ENCODE measurements around the gene PDPK1.

Gene PDPK1

DNA sequence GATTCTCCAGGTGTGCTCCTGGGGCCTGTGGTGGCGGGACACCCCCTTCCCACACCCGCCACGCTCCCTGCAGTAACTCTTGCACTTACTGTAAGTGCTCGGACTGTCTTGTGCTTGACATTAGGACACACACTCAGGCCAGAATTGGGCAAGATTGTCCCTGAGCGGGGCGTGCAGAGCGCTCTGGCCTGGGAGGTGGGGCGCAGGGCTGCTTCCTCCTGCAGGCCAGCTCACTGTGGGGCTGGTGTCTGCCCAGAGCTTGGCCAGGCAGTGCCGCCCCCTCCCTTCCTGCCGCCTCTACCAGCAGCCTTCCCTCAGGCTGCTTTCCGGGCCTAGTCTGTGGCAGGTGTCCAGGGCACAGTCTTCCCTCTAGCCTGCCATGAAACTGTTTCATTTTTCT lies 30.2 kb upstream of the PDPK1 start:
- no peak for DNase-seq

DNA sequence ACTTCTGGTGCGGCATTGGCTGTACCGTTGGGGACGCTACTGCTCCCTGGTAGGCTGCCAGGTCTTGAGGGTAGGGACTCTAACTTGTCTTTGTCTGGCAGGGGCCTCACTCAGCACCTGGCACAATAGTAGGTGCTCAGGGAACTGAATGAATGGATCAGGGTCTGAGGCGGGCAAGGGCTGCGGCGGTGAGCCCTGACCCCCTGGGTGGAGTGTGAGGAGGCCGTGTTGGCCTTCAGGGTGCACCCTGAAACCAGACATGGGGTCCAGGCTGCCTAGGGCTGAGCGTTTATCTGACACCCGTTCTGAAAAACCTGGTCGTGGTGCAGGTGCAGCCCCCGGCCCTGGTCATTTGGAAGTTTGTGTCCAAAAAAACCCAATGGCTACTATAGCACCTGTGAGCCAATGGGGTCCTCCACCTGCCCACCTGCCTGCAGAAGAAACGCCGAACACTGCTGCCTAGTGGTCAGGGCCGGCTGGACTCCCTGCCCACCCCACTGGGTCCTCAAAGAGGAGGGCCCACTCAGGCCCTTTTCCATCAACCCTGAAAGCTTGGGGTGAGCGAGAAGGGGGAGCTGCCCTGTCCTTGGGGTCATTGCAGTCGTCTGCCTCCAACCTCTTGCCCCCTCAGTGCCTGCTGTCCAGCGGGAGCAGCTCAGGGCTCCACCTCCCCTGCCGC lies 29.0 kb upstream of the PDPK1 start:
- DNase-seq: no peak

DNA sequence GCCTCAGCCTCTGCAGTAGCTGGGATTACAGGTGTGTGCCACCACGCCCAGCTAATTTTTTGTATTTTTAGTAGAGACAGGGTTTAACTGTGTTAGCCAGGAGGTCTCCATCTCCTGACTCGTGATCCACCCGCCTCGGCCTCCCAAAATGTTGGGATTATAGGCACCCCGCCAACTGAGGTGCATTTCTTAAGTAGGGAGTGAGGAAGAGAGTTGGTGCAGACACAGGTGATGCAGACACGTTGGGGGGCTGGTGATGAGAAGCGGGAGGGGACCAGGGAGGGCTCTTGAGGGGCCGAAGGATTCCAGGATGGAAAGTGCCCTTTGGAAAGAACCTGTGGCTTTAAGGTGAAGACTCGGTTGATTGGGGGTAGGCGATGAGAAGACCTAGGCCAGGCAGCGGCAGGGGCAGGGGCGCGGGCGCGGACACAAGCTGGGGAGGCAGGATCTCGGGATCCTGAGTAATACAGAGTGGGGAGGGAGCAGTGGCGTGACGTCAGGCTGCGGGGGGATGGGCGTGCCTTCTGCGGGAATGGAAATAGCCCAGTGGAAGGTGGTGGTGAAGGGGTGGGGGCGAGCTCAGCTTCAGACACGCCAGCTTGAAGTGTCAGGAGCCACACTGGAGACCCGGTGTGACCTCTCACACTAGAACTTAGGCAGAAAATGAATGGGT lies 26.6 kb upstream of the PDPK1 start:
- no peak for DNase-seq

DNA sequence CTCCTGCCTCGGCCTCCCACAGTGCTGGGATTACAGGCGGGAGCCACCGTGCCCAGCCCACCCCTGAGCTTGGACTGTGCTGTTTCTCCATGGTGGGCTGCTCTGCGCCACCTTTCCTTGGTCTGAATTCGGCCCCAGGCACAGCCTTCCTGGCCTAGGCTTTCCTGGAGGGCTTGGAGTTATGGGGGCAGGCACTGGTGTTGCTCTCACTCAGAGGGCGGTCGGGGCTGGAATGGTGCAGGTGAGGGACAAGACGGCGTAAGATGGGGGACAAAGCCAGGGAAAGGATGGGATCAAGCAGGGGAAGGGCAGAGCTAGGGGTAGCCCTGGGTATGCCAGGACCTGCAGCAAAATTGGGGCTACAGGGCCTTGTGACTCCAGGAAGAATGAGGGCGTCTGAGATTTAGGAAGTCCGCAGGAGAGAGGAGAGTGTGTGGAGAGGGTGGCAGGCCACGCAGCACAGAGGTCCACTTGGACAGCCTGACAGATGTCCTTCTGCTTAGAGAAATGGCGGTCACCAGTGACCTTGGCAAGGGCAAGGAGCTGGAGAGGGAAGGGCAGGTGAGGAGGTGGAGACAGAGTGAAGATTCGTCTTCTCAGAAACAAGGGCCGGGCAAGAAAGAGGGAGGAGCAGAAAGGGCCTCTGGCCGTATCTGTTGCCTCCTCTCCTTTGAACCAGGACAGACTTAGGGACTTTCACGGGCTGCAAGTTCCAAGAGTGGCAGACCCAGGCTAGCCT lies 25.7 kb upstream of the PDPK1 start:
- no peak for DNase-seq

DNA sequence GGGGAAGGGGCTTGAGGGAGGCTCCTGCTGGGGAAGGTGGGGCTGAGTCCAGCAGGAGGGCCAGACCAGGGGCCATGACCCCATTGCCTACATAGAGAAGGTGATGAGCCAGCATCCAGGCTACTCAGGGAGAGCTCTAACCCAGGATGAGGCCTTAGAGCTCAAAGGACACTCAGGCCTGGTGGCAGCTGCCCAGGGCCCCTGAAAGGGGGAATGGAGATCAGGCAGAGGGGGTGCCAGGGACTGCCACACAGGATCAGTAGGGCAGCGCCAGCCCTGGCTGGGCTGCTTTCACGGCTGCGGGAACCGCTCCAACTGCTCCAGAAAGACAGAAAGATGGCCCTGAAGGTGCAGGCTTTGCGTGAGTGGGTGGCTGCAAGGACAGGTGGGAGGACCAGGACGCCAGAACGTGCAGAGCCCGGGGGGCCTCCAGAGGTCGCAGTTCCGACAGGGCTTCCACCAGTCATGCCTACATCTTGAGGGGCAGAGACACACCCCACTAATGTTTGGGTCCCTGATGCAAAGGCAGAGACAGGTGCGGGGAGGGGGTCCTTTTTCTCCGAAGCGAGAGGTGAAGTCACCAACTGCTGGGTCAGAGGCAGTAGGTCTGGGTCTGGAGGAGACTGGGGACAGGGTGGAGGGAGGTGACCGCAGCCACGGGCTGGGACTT lies 25.0 kb upstream of the PDPK1 start:
- DNase-seq: no peak

DNA sequence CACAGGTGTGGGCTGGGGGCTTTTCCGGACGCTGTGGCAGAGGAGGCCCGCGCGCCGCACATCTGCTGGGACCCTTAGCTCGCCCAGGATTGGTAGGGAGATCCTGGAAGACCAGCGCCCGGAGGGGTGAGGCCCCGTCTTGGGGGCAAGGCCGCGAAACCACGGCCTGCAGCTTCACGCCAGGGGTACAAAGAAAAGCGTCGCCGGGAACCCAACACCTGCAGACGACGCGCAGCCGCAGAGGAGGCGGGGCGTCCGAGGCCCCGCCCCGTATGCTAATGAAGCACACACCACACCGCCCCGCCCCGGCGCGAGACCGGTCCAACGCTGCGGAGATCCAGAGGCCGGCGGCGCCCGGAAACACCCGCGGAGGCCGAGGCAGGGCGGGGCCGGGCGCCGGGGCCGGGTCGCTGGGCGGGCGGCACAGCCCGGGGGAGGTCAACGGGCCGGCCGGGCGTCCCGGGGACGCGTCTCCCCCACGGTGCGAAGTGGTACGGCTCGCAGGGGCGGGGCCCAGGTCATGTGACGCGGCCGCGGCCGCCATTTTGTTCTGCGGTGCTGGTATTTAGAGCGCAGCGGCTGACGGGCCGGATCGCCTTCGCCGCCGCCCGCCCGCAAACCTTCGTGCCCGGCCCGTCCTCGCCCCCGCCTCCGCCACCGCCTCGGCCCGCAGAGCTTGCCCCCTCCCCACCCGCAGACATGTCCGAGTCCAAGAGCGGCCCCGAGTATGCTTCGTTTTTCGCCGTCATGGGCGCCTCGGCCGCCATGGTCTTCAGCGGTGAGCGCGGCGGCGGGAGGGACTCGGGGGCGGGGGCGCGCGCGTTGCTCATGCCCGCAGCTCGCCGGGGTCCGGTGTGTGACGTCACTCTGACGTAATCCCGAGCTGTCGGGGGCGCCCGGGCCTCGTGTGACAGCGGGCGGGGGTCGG lies 24.2 kb upstream of the PDPK1 start, which contains the start of gene ATP6V0C:
Gene ATP6V0C, plus strand, starts transcription at position 548 of the 928 bp plus-strand sequence. Its CDS starts 152 bp downstream, at position 700.
- DNase-seq: peak; percentile 85

DNA sequence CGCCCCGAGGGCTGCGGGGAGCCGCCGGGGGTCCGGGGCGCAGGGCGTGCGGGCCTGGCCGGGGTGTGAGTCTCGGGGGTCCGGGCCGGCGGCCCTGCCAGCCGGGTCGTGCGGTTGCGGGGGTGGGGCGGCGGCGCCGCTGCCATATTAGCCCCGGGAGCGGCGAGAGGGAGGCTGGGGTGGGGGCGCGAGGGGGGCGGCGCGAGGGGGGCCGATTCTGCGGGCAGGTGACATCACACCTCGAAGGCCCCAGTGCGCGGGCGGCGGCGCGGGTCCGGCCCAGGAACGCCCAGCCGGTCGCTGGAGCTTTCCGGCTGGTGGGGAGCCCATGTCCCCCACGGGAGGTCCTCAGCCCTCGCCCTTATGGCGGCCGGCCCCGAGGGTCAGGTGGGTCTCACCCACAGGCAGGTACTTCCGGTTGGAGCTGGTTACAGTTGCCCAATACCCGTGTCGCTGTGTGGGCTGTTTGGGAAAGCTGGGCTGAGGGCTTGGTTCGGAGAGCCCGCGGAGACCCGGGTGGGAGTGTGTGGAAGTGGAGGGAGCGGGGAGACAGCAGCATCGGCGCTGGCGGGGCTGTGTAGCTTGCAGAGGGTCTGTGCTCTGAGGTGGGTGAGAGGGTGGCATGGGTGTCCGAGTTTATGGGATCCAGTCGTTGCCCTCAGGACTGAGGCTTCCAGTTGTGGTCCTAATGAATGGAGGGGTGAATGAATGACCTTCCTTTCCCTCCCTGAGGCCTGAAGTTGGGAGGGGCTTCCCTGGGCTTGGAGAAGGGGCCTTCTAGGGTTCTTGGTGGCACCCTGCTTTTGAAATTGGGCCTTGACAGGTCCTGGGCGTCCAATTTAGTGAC lies 23.3 kb upstream of the PDPK1 start:
- no peak for DNase-seq

DNA sequence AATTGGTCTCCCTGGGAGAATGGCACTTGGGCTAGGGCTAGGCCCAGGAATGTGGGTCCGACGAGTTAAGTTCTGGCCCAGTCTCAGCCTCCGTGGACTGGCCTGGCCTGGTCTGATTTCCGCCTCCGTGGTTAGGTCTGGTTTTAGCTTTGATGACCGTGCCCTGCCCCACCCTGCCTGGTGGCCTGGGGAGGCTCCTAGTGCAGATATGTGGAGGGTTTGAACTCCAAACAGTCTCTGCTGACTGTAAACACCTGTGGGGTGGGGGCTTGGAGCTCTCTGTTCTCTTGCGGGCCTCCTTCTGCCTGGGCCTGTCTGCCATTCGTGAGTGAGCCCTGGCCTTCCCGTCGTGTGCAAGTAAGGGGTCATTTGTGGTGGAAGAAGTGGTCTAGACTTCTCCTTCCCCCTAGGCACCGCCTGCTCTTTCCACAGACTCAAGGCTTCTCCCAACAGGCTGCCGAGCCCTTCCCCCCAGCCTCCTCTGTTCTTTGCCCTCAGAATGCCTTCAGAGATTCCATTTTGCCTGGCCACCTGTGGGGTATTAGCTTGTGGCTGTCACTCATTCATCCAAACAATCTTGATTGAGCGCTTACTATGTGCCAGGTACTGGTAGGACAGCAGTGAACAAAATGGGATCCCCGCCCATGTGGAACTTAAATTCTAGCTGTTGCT lies 22.5 kb upstream of the PDPK1 start:
- DNase-seq: no peak

DNA sequence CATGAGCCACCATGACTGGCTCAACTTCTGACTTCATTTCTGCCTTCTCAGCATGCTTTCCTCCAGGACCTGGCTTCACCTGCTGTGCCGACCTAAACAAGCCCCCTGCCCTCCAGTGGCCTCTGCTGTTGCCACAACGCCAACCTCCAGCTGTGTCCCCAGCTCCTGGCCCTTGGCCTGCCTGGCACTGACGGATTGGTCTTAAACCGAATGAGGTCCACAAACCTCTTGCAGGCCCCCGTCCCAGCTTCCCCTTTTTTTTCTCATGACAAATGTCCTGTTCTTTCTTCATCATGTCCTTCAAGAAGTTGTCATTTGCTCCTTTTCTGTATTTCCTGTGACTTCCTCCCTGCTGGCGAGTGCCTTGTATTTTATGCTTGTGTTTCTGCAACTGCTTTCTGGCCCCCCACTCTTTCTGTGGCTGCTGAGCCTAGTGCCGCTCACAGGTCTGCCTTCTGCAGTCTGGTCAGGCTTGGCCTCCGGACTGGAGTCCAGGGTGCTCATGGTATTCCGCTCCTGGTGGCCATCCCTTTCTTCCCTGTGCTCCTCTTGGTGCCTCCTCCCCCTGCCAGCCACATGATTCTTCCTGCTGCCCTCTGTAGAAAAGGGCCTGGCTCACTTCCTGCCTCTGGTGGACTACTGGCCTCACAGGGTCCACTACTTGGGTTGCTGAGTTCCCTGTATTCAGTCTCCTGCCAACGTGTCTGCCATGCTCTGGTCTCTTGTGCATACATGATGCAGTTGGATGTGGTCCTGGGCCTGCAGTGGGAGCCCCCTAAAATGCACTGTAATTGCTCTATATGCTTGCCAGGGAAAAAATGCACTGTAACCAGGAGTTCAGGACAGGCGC lies 21.2 kb upstream of the PDPK1 start:
- DNase-seq: no peak

DNA sequence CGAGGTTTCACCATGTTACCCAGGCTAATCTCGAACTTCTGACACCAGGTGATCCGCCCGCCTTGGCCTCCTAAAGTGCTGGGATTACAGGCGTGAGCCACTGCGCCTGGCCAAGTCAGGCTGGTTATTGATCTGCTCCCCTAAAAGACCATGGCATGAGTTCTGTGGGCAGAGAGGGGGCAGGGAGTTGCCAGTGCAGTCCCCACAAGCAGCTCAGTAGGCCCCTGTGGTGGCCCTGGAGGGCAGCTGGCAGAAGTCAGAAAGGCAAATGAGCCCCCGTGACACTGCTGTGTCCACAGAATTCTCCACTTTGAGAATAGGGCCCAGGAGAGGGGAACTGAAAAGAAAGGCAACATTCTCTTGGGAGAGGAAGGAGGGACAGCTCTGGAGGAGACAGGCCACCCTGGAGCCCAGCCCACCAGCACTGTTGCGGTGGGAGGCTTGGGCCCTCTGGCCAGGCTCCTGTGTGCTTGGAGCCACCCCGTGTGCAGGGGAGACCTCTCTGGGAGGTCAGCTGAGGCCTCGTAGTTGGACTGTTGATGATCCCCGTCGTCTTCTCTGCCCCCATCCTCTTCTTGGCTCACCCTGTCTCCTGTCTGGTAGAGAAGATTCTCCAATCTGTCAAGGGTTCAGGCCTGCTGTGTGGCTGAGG lies 19.7 kb upstream of the PDPK1 start:
- no peak for DNase-seq

DNA sequence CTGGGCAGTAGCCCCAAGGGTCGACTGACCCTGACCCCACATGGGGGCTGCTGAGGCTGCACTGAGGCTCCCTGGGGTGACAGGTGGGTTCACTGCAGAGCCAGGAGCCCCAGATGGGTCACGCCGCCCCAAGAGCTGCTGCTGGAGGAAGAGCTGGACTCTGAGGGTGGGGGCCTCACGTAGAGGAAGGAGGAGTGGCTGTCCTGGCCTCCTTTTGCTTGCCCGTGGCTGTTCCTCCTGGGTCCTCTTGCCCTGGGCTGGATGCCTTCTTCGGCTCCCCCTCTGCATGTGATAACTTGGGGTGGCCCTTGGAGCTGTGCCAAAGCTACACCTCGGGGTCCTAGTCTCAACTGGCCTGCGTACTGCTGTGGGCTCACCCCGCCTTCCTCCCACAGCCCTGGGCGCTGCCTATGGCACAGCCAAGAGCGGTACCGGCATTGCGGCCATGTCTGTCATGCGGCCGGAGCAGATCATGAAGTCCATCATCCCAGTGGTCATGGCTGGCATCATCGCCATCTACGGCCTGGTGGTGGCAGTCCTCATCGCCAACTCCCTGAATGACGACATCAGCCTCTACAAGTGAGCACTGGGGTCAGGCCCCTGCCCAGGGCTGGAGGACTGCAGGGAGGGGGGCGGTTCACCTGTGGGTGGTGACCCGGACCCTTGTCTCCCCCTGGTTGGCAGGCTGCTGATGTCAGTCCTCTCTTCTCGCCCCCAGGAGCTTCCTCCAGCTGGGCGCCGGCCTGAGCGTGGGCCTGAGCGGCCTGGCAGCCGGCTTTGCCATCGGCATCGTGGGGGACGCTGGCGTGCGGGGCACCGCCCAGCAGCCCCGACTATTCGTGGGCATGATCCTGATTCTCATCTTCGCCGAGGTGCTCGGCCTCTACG lies 18.8 kb upstream of the PDPK1 start:
- no peak for DNase-seq

DNA sequence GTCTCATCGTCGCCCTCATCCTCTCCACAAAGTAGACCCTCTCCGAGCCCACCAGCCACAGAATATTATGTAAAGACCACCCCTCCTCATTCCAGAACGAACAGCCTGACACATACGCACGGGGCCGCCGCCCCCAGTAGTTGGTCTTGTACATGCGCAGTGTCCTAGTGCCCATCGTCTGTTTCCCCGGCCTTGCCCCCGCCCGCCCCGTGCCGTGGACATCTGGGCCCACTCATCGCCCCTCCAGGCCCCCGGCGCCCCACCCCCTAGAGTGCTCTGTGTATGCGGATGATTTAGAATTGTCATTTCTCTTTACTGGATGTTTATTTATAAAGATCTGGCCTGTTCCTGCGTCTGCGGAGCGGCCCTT lies 18.1 kb upstream of the PDPK1 start:
- DNase-seq: no peak

DNA sequence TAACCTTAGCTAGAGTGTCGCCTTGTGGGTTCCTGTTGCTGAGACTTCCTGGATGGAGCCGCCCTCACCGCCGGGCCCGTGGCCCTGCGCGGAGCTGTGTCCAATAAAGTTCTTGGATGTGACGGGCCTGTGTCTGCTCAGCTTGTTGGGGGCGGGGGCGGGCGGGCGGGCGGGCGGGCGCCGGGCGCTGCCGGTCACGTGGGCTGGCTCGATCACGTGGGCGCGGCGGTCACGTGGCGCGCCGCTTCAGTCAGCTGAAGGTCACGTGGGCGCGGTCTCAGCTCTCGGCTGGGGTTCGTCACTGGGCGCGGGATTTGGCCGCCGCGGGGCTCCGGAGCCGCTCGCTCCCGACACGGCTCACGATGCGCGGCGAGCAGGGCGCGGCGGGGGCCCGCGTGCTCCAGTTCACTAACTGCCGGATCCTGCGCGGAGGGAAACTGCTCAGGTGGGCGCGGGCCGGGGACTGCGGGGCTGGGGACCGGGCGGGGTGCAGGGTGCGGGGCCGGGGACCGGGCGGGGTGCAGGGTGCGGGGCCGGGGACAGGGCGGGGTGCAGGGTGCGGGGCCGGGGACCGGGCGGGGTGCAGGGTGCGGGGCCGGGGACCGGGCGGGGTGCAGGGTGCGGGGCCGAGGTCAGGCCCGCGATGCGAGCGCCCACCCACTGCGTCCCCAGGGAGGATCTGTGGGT lies 17.6 kb upstream of the PDPK1 start, which contains the start of gene AMDHD2:
Gene AMDHD2, plus strand, starts transcription at position 275 of the 687 bp plus-strand sequence. Its CDS starts 88 bp downstream, at position 363.
- DNase-seq: peak; percentile 82

DNA sequence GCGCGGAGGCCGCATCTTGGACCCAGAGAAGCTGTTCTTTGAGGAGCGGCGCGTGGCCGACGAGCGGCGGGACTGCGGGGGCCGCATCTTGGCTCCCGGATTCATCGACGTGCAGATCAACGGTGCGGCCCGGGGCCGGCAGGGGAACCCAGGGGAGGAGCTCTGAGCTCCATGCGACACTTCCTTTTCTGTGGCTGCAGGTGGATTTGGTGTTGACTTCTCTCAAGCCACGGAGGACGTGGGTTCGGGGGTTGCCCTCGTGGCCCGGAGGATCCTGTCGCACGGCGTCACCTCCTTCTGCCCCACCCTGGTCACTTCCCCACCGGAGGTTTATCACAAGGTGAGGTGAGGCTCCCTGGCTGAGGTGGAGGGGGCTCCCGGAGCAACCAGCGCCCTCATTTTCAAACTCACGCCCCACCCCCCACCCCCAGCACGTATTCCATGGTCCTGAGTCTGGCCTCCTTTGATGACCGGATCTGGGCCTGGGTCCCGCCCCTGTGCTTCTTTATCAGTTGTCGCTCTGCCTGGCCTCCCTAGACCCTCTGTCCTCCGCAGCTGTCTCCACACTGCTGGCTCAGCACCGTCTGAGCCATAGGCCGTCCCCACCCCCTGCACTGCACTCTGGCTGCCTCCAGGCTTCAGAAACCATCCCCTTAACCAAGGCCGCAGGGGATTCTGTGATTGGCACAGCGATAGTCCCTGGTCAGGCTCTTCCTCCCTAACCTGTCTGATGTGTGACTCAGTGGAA lies 16.9 kb upstream of the PDPK1 start:
- DNase-seq: no peak

DNA sequence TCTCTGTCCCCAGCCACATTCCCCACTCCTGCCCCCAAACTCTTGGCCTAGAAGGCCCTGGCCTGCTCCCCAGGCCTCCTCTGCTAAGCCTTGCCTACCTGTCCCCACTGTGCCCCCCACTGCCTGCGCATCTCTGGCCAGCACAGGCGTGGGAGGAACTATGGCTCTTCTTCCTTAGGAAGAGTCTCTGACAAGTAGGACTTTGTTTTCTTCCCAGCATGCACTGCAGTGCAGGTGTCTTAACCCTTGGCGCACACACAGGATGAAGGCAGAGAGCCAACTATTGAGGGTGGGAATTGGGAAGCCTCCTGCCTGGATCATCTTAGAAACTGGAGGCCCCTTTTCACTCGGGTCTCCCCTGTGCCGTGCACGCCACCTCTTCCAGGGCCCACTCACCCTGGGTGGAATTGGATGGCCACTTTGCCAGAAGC lies 14.0 kb upstream of the PDPK1 start:
- no peak for DNase-seq

DNA sequence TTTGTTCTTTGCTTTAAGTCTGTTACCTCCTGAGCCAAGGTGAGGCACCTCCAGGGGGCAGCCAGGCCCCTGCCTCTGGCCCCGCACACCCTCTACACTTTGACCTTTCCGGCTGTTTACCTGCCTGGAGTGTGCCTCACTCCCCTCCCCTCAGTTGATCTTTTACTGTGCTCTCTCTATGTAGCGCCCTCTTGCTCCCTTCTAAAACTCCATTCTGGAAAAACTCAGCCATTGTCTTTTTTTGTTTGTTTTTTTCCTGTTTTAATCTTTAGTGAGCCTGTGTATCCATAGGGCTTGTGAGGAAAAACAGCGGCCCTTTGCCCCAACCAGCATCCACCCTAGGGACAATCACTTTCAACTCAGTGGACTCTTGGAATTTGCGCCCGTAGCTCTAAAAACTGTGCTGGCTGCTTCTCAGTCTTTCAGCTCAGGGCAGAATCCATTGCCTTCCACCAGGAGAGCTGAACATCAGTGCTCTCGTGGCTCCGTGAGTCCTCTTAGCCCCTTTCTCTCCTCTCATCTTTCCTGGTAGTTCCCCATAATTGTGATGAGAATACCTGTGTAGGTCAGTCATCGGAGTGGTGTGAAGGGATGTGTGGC lies 13.4 kb upstream of the PDPK1 start:
- no peak for DNase-seq

Data from activated T-cell treated with anti-CD3 and anti-CD28 coated beads for 4 hours (primary cell).